ENCODE measurements around the gene LIPH.
A peak's percentile ranks its signal among the peaks of the same experiment; 100 is the strongest.
"Not testable (repeated sequence)": the region's sequence is repeated elsewhere in the genome, so short reads cannot be mapped to it uniquely, and the experiment has no call there.

LIPH gene

GRCh38 chr3:185552358-185552877 lies at the start of gene LIPH:
Gene LIPH, minus strand, starts transcription at chr3:185552588. Its CDS starts 117 bp downstream, at chr3:185552471.
- no peak for DNase-seq (ENCODE audit: low read depth in 1 of 2, low spot score in 1 of 2)

GRCh38 chr3:185595526-185595925 lies 43.1 kb upstream of the LIPH start:
- no peak for DNase-seq (ENCODE audit: low read depth in 1 of 2, low spot score in 1 of 2)

GRCh38 chr3:185594073-185594472 lies 41.7 kb upstream of the LIPH start:
- DNase-seq (ENCODE audit: low read depth in 1 of 2, low spot score in 1 of 2), result no peak

- DNase-seq (ENCODE audit: low read depth in 1 of 2, low spot score in 1 of 2), result no peak
Observed at GRCh38 chr3:185586686-185587039, 34.3 kb upstream of the LIPH start.

- peak; percentile 98 for DNase-seq (ENCODE audit: low read depth in 1 of 2, low spot score in 1 of 2)
Observed at GRCh38 chr3:185585859-185586685, 33.7 kb upstream of the LIPH start, which contains the start of gene SENP2. Gene SENP2, plus strand, starts transcription at chr3:185586295. Its CDS starts 119 bp downstream, at chr3:185586414.

- no peak for DNase-seq (ENCODE audit: low read depth in 1 of 2, low spot score in 1 of 2)
Observed at GRCh38 chr3:185585518-185585858, 33.1 kb upstream of the LIPH start.

DNA sequence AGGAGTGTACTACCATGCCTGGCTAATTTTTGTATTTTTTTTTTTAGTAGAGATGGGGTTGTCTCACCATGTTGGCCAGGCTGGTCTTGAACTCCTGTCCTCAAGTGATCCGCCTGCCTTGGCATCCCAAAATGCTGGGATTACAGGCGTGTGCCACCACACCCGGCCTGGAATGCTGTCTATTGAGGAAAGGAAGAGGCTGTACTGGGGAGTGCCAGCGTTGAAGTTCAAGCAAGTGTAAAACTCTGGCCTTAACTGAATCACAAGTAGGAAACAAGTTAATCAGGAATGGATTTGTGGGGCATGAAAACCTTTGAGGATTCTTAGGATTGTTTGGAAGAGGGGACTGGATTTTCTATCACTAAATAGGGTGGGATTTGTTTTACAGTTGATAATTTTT lies 32.3 kb upstream of the LIPH start:
- no peak for DNase-seq (ENCODE audit: low read depth in 1 of 2, low spot score in 1 of 2)

DNA sequence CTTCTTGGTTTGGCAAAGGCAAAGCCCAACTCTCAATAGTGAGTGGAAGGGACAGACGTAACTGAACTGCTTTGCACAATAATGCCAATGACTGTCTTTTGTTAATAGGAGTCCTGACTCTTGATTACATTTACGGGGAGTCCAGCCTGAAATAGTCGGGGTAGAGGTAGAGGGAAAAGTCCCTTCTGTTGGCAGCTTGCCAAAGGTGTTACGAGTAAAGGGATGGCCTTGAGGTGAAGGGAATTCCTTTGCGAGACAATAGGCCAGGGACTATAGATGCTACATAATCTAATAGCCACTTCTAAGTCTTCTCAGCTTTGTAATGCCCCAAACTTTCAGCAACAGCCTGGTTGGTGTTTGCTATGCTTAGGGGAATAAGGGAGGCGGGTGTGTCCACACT lies 31.5 kb upstream of the LIPH start:
- DNase-seq (ENCODE audit: low read depth in 1 of 2, low spot score in 1 of 2), result no peak

DNA sequence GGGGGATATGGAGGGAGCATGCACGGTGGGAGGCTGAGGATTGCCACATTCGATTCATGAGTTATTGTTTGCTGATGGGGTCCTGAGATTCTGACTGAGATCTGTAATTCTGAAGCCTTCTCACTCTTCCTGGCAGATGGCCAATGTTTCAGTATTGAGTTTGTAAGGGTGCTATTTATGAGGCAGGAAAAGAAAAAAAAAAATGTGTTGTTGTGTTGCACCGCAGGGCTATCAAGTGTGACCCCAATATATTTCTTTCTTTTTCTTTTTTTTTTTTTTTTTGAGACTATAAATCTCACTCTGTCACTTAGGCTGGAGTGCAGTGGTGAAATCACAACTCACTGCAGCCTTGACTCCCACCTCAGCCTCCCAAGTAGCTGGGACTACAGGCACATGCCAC lies 30.5 kb upstream of the LIPH start:
- DNase-seq (ENCODE audit: low read depth in 1 of 2, low spot score in 1 of 2), result no peak

DNA sequence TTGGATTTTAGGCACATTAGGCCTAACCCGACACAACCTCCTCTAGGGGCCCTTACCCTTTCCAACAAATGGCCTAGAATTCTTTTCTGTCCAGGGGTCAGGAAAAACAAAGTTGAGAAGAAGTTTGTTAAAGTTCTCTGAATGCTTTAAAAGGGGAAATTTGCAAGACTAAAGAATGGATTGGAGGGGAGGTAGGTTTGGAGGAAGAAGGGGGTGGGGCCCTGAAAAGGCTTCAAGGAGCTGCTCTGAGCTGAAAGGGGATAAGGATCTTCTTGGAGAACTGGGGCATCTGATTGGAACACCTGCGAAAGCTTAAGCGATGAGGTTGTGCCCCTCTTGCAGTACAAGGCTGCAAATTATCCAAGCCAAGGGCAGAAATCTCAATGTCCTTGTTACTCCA lies 29.8 kb upstream of the LIPH start:
- no peak for DNase-seq (ENCODE audit: low read depth in 1 of 2, low spot score in 1 of 2)

- DNase-seq (ENCODE audit: low read depth in 1 of 2, low spot score in 1 of 2), result not testable (repeated sequence)
Observed at GRCh38 chr3:185575108-185575869, 22.9 kb upstream of the LIPH start.

DNA sequence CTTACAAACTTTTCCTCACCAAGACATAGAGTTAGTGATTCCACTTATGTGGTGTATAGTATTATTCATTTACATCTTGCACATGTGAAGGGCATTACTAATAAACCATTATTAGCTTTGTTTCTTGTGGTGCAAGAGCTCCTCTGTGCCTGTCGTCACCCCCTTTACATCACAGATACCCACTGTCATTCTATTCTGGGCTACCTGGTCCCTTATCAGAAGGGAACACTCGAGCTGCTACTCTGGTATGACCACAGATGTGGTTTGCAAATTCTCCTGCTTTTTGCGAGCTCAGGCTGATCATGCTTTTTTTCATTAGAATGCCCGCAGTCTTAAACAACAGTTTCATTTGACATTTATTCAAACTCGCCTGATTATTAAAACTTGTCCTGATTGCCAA lies 19.8 kb upstream of the LIPH start:
- DNase-seq (ENCODE audit: low read depth in 1 of 2, low spot score in 1 of 2), result no peak

DNA sequence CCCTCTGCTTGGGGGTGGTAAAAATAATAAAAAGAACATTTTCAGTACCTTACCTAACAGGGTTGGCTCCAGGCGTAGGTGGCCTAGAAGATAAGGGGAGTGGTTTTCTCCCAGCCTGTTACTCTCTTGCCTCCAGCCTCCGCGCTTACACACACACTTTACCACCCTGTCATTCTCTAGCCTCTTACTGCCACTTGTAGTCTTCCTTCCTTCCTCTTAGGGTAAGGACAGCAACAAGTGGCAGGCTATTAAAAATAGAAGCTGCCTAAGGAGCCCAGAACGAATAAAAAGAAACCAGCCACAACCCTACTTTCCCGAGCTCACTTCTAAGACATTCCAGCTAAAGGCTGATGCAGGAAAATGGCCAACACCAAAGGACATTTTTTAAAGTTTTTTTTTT lies 9.6 kb upstream of the LIPH start:
- DNase-seq (ENCODE audit: low read depth in 1 of 2, low spot score in 1 of 2), result no peak

GRCh38 chr3:185561374-185561943 lies 9.1 kb upstream of the LIPH start:
- DNase-seq (ENCODE audit: low read depth in 1 of 2, low spot score in 1 of 2), result no peak

GRCh38 chr3:185560676-185561075 lies 8.3 kb upstream of the LIPH start:
- no peak for DNase-seq (ENCODE audit: low read depth in 1 of 2, low spot score in 1 of 2)

DNA sequence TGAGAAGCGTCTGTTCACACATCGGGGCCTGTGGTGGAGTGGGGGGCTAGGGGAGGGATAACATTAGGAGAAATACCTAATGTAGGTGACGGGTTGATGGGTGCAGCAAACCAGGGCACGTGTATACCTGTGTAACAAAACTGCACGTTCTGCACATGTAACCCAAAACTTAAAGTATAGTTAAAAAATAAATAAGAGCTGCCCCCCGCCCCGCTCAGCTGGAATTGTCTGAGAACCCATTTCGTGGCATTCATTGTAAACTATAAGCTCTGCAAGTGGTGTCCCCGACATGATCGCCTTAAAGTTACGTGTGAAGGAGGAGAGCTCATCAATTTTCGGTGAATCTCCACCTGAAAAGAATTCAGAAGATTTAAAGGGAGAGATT lies 7.3 kb upstream of the LIPH start:
- no peak for DNase-seq (ENCODE audit: low read depth in 1 of 2, low spot score in 1 of 2)

DNA sequence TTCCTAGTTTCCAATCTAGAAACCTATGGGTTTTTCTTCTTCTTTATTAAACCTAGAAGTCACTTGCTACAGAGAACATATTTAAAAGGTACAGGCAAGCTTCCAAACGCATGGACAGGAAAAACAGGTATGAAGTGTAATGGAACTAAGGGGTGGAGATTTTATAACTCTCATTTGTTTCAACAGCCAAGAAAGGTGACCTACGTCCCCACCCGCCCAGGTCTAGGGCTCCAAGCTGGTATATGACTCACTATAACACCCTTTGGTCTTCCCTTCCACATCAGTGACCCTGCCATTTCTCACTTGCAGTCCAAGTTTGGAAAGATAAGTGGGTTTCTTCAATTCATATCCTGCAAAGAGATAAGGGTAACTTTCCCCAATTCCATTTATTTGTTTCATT lies 6.0 kb upstream of the LIPH start:
- DNase-seq (ENCODE audit: low read depth in 1 of 2, low spot score in 1 of 2), result no peak

- DNase-seq (ENCODE audit: low read depth in 1 of 2, low spot score in 1 of 2), result not testable (repeated sequence)
Observed at GRCh38 chr3:185556640-185557039, 4.3 kb upstream of the LIPH start.

DNA sequence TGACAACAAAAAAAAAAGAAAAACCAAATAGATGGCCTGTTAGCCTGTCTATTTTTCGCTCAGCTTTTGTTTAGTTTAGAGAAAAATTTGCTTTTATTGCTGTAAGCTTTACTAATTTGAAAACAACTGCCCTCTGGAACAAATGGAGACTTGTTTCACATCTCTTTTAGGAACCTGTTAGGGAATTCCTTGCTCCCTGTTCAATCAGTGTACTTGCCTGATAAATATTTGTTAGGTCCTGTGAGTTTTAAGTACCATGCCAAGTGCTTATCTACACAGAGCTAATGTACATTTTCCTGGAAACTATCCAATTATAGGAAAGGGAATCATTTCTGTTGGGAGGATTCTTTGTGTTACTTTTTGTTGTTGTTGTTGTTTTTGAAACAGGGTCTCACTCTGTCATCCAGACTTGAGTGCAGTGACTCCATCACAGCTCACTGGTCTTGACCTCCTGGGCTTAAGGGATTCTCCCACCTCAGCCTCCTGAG lies 3.5 kb upstream of the LIPH start:
- DNase-seq (ENCODE audit: low read depth in 1 of 2, low spot score in 1 of 2), result no peak

- no peak for DNase-seq (ENCODE audit: low read depth in 1 of 2, low spot score in 1 of 2)
Observed at GRCh38 chr3:185555101-185555501, 2.7 kb upstream of the LIPH start.

- no peak for DNase-seq (ENCODE audit: low read depth in 1 of 2, low spot score in 1 of 2)
Observed at GRCh38 chr3:185549651-185550111, 2.7 kb downstream of the LIPH start.

DNA sequence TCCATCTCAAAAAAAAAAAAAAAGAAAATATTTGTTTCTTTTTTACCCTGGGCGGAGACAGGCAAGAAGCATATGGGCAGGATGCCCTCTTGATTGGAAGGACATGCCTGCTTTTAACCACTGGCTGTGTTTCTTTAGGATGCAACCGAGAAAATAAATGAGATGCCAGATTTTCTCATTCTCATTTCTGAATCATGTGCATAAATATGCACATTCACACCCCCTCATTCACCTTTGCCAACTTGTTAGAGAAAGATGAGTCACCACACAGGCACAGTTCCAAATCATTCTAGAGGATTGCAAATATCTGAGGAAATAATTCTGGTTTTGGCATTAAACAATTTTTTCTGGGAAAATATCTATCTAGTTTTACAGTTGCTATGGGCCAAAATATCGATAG lies 3.3 kb downstream of the LIPH start:
- no peak for DNase-seq (ENCODE audit: low read depth in 1 of 2, low spot score in 1 of 2)

All from stimulated activated CD4-positive, alpha-beta T cell treated with anti-CD3 and anti-CD28 coated beads, Interleukin-15, amount 100 ng/mL, for 1 hour (primary cell).